ENCODE measurements around the gene CD274. TPM values are rescaled to one million over a fixed set of nuclear protein-coding genes. Genes with fewer than 3 reads are reported as not detected.

Gene CD274
- total RNA-seq, 1 donor from 2014 or later: 21.4 TPM

DNA sequence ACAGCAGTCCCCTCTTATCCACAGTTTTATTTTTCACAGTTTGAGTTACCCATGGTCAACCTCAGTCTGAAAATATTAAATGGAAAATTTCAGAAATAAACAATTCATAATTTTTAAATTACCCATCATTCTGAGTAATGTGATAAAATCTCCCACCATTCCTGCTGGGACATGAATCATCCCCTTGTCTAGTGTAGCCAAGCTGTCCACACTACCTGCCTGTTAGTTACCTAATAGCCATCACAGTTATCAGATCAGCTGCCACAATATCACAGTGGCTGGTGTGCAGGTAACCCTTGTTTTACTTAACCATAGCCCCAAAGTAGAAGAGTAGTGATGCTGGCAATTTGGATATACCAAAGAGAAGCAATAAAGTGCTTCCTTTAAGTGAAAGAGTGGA lies 23.3 kb upstream of the CD274 start:
- peaks cover 17% of the 10 kb centered on the region for H3K36me3 Mint-ChIP-seq (ENCODE audit: low read depth, unreplicated experiment)
- Histone ChIP-seq H4K20me1 (ENCODE audit: insufficient read depth, low read length) (no peaks in the 10 kb centered on the region), H3K4me1 (ENCODE audit: insufficient read depth, low read length) (no peaks in the 10 kb centered on the region), H3K27ac (ENCODE audit: low read depth, low read length) (no peak overlapping the region), H2AFZ (ENCODE audit: low read depth, low read length) (no peak overlapping the region), H3K27me3 (ENCODE audit: insufficient read depth, low read length) (no peaks in the 10 kb centered on the region), H3K4me3 (ENCODE audit: insufficient read depth, low read depth, low read length) (no peak overlapping the region), H3K9ac (ENCODE audit: low read length) (no peak overlapping the region), H3K9me3 (ENCODE audit: insufficient read depth, low read depth, low read length) (no peaks in the 10 kb centered on the region), H3K4me2 (ENCODE audit: low read length) (no peak overlapping the region), H3K36me3 (ENCODE audit: insufficient read depth, low read length) (no peaks in the 10 kb centered on the region), H3K79me2 (ENCODE audit: insufficient read depth, low read length) (no peaks in the 10 kb centered on the region)
- no peak for TF ChIP-seq EZH2 (IDR thresholded peaks at IDR 0.05; ENCODE audit: insufficient read depth, low read length)
- TF ChIP-seq, protein P1, sequence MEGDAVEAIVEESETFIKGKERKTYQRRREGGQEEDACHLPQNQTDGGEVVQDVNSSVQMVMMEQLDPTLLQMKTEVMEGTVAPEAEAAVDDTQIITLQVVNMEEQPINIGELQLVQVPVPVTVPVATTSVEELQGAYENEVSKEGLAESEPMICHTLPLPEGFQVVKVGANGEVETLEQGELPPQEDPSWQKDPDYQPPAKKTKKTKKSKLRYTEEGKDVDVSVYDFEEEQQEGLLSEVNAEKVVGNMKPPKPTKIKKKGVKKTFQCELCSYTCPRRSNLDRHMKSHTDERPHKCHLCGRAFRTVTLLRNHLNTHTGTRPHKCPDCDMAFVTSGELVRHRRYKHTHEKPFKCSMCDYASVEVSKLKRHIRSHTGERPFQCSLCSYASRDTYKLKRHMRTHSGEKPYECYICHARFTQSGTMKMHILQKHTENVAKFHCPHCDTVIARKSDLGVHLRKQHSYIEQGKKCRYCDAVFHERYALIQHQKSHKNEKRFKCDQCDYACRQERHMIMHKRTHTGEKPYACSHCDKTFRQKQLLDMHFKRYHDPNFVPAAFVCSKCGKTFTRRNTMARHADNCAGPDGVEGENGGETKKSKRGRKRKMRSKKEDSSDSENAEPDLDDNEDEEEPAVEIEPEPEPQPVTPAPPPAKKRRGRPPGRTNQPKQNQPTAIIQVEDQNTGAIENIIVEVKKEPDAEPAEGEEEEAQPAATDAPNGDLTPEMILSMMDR (IDR thresholded peaks at IDR 0.05; ENCODE audit: insufficient read depth, low read depth, low read length): no peak
- no peaks in the 10 kb centered on the region for H3K27me3 Mint-ChIP-seq (ENCODE audit: low read depth, unreplicated experiment)
- H3K4me3 Mint-ChIP-seq (ENCODE audit: unreplicated experiment): no peak overlapping the region
- FAIRE-seq: no peak
- no peaks in the 10 kb centered on the region for H3K4me1 Mint-ChIP-seq (ENCODE audit: low read depth, unreplicated experiment)
- no peak overlapping the region for H3K27ac Mint-ChIP-seq (ENCODE audit: unreplicated experiment)
- peaks cover 5% of the 10 kb centered on the region for H3K9me3 Mint-ChIP-seq (ENCODE audit: unreplicated experiment)
- no peak for DNase-seq (ENCODE audit: low read depth)

DNA sequence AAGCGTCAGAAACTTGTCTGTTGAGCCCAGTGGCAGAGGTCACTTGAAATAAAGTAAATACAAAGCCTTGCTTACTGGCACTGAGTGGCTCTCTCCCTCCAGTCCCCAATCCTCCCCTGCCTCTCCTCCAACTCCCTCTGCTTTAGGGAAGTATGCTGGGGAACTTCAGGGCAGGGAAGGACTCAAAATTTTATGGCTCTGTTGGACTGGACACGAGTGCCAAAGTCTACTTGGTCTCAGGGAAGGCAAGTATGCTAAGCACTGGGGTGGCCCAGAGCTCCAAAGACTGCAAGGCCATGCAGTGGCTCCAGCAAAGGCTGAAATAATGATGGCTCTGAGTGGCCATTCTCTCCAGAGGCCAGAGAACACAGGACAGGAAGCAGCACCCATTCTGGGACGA lies 22.2 kb upstream of the CD274 start:
- Histone ChIP-seq H2AFZ (ENCODE audit: low read depth, low read length) (no peak overlapping the region), H3K4me1 (ENCODE audit: insufficient read depth, low read length) (no peaks in the 10 kb centered on the region), H3K27me3 (ENCODE audit: insufficient read depth, low read length) (no peaks in the 10 kb centered on the region), H3K79me2 (ENCODE audit: insufficient read depth, low read length) (no peaks in the 10 kb centered on the region), H3K27ac (ENCODE audit: low read depth, low read length) (no peak overlapping the region), H4K20me1 (ENCODE audit: insufficient read depth, low read length) (no peaks in the 10 kb centered on the region), H3K4me2 (ENCODE audit: low read length) (no peak overlapping the region), H3K36me3 (ENCODE audit: insufficient read depth, low read length) (no peaks in the 10 kb centered on the region), H3K9me3 (ENCODE audit: insufficient read depth, low read depth, low read length) (no peaks in the 10 kb centered on the region), H3K9ac (ENCODE audit: low read length) (no peak overlapping the region), H3K4me3 (ENCODE audit: insufficient read depth, low read depth, low read length) (no peak overlapping the region)
- no peak overlapping the region for H3K27ac Mint-ChIP-seq (ENCODE audit: unreplicated experiment)
- no peak for DNase-seq (ENCODE audit: low read depth)
- TF ChIP-seq EZH2 (IDR thresholded peaks at IDR 0.05; ENCODE audit: insufficient read depth, low read length): no peak
- TF ChIP-seq, protein P1 (IDR thresholded peaks at IDR 0.05; ENCODE audit: insufficient read depth, low read depth, low read length): no peak
- peaks cover 6% of the 10 kb centered on the region for H3K9me3 Mint-ChIP-seq (ENCODE audit: unreplicated experiment)
- H3K27me3 Mint-ChIP-seq (ENCODE audit: low read depth, unreplicated experiment): no peaks in the 10 kb centered on the region
- no peak for FAIRE-seq
- no peak overlapping the region for H3K4me3 Mint-ChIP-seq (ENCODE audit: unreplicated experiment)
- H3K4me1 Mint-ChIP-seq (ENCODE audit: low read depth, unreplicated experiment): no peaks in the 10 kb centered on the region
- H3K36me3 Mint-ChIP-seq (ENCODE audit: low read depth, unreplicated experiment): peaks cover 22% of the 10 kb centered on the region

DNA sequence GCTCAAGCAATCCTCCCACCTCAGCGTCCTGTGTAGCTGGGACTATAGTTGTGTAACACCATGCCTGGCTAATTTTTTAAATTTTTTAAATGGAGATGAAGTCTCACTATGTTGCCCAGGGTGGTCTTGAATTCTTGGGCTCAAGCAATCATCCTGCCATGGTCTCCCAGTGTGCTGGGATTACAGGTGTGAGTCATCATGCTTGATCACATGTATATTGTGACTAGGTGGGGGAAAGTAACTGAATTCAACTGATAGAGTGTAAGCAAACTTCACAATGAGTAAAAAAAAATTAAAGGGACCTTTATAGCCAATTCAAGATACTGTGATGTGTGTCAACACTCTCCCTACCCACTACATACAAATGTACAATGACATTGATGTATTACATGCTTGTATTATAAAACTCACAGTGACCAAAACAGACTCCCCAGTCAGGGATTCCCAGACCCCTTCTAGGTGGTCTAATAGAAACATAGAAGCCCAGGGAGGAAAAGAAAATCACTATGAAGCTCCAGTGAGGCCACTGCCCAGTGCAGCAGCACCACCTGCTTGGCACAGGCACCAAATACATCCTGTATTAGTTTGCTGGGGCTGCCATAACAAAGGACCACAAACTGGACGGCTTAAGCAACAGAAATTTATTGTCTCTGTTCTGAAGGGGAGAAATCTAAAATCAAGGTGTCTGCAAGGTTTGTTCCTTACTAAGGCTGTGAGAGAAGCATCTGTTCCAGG lies 21.4 kb upstream of the CD274 start:
- Mint-ChIP-seq H3K4me3 (ENCODE audit: unreplicated experiment) (no peak overlapping the region), H3K9me3 (ENCODE audit: unreplicated experiment) (peaks cover 6% of the 10 kb centered on the region), H3K27me3 (ENCODE audit: low read depth, unreplicated experiment) (no peaks in the 10 kb centered on the region), H3K4me1 (ENCODE audit: low read depth, unreplicated experiment) (no peaks in the 10 kb centered on the region), H3K27ac (ENCODE audit: unreplicated experiment) (no peak overlapping the region), H3K36me3 (ENCODE audit: low read depth, unreplicated experiment) (peaks cover 23% of the 10 kb centered on the region)
- no peak for DNase-seq (ENCODE audit: low read depth)
- no peak for FAIRE-seq
- H2AFZ ChIP-seq (ENCODE audit: low read depth, low read length): no peak overlapping the region
- no peak for TF ChIP-seq EZH2 (IDR thresholded peaks at IDR 0.05; ENCODE audit: insufficient read depth, low read length)
- TF ChIP-seq, protein P1 (IDR thresholded peaks at IDR 0.05; ENCODE audit: insufficient read depth, low read depth, low read length): no peak
- H3K9me3 ChIP-seq (ENCODE audit: insufficient read depth, low read depth, low read length): no peaks in the 10 kb centered on the region
- H3K79me2 ChIP-seq (ENCODE audit: insufficient read depth, low read length): no peaks in the 10 kb centered on the region
- H3K4me1 ChIP-seq (ENCODE audit: insufficient read depth, low read length): no peaks in the 10 kb centered on the region
- H3K9ac ChIP-seq (ENCODE audit: low read length): no peak overlapping the region
- H3K4me2 ChIP-seq (ENCODE audit: low read length): no peak overlapping the region
- no peak overlapping the region for H3K4me3 ChIP-seq (ENCODE audit: insufficient read depth, low read depth, low read length)
- no peaks in the 10 kb centered on the region for H4K20me1 ChIP-seq (ENCODE audit: insufficient read depth, low read length)
- H3K27ac ChIP-seq (ENCODE audit: low read depth, low read length): no peak overlapping the region
- H3K27me3 ChIP-seq (ENCODE audit: insufficient read depth, low read length): no peaks in the 10 kb centered on the region
- no peaks in the 10 kb centered on the region for H3K36me3 ChIP-seq (ENCODE audit: insufficient read depth, low read length)
